22Rv1 (cell line): Measurements from ENCODE around the gene C17orf50.
A peak's percentile ranks its signal among the peaks of the same experiment; 100 is the strongest.
"Not testable (repeated sequence)": the region's sequence is repeated elsewhere in the genome, so short reads cannot be mapped to it uniquely, and the experiment has no call there.

Experiments used
- H3K27ac ChIP-seq: fragments of 450-650 bp; 2 replicates; pipeline ENCODE4 v1.5.1; 2017
- ZFX ChIP-seq: fragments of 450-650 bp; IDR thresholded peaks from 2 replicates; pipeline ENCODE4 v1.6.1; 2017; ENCODE audit warnings: antibody characterized with exemption, borderline replicate concordance
- TF ChIP-seq, protein P1 (sequence below): fragments of 450-650 bp; IDR thresholded peaks from 2 replicates; pipeline ENCODE4 v1.5.1; 2017; ENCODE audit warnings: mild to moderate bottlenecking

Gene C17orf50

DNA sequence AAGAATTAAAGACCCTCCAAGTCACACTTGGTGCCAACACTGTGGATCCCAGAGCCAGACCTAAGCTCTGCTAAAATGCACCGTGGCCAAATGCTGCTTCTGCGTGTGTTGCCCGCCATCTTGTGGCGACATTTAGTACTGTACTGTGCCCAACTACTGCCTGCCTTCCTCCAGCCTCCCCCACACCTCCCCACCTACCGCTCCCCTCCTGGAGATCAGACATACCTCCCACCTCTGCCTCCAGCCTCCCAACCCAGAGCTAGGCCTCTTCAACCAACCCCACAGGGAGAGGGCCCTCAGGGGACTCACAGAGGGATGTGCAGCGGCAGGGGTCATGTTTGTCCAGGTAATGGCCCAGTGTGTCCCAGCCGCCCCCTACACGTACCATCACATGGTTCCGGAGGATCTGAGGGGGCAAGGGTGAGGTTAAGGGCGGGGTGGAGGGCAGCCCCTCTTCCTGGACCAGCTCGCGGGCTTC is 13.1 kb upstream of the C17orf50 start:
- no peak for TF ChIP-seq ZFX
- TF ChIP-seq, protein P1, sequence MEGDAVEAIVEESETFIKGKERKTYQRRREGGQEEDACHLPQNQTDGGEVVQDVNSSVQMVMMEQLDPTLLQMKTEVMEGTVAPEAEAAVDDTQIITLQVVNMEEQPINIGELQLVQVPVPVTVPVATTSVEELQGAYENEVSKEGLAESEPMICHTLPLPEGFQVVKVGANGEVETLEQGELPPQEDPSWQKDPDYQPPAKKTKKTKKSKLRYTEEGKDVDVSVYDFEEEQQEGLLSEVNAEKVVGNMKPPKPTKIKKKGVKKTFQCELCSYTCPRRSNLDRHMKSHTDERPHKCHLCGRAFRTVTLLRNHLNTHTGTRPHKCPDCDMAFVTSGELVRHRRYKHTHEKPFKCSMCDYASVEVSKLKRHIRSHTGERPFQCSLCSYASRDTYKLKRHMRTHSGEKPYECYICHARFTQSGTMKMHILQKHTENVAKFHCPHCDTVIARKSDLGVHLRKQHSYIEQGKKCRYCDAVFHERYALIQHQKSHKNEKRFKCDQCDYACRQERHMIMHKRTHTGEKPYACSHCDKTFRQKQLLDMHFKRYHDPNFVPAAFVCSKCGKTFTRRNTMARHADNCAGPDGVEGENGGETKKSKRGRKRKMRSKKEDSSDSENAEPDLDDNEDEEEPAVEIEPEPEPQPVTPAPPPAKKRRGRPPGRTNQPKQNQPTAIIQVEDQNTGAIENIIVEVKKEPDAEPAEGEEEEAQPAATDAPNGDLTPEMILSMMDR = peak; percentile 84

DNA sequence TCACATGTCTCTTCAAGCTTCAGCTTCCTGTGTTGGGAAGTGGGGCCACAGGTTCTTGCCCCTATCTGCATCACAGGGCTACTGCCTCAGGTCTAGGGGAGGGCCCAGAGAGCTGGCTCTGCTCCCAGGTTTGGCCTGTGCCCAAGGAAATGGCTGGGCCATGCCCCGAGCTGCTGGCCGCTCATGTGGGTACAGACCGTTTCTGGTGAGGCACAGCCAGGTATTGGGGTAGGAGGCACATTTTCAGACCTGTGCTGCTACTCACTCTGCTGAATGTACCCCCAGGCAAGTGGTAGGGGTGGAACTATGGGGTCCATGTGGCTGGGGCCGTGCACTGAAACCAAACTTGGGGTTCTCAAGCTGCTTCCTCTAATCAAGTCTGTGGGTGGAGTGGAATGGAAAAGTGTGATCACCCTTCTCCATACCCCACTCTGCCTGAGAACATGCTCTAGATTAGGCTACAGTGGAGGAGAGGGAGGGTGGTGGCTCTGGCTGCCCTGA is 12.3 kb upstream of the C17orf50 start:
- H3K27ac ChIP-seq = no peak overlapping the region

More for the DNA sequence above, 13.1 kb upstream of the C17orf50 start:
- no peak overlapping the region for H3K27ac ChIP-seq

DNA sequence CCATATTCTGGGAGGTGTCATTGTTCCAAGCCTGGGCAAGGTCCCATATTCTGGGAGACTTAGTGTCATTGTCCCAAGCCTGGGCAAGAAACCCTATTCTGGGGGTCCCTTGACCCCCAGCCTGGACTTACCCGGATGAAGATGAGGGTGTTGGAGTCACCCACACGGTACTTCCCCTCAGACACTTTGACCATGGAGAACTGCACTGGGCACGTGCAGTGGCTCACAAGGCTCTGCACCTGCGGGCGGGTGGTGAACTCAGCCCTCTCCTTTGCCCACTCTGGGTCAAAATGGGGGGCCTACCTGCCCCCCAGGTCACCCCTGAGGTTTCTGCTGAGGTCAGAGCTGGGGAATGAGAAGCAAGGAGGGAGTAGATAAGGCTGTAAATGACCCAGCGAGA is 11.7 kb upstream of the C17orf50 start:
- no peak overlapping the region for H3K27ac ChIP-seq
- TF ChIP-seq, protein P1 = no peak
- TF ChIP-seq ZFX = no peak

More for the DNA sequence above, 12.3 kb upstream of the C17orf50 start:
- TF ChIP-seq, protein P1 = no peak
- no peak for TF ChIP-seq ZFX

DNA sequence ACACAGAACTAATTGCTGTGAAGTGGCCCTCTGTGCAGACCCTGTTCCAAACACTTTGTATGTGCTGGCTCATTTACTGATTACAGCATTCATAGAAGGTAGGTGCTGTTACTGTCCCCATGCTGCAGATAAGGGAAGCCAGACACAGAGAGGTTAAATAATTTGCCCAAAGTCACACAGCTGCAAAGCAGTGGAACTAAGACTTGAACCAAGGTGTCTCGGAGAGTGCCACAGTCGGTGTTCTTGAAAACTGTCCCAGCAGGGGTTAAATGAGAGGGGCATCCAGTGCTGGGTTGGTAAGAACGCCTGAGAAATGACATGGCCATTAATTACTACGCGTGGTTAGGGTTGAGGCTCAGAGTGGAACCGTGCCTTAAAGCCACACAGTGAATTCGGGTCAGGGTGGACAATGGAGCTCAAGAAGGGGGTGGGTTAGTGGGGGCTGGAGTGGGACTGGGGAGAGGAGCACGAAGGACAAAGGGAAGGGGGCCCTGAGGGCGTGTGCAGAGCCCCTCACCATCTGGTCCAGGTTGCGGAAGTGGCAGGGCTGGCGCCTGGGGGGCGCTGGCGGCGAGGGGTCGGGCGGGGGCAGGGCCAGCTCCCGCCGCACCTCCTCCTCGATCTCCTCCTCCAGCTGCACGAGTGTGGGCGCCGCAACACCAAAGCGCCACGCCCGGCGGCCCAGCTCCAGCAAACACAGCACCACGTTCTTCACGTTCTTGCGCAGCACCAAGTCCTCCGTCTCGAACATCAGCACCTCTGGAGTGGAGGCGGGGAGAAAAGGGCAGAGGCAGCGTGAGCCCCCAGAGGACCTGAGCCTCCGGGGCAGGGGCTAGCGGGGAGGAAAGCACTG is 10.9 kb upstream of the C17orf50 start:
- TF ChIP-seq, protein P1 = no peak
- no peak for TF ChIP-seq ZFX
- no peak overlapping the region for H3K27ac ChIP-seq

DNA sequence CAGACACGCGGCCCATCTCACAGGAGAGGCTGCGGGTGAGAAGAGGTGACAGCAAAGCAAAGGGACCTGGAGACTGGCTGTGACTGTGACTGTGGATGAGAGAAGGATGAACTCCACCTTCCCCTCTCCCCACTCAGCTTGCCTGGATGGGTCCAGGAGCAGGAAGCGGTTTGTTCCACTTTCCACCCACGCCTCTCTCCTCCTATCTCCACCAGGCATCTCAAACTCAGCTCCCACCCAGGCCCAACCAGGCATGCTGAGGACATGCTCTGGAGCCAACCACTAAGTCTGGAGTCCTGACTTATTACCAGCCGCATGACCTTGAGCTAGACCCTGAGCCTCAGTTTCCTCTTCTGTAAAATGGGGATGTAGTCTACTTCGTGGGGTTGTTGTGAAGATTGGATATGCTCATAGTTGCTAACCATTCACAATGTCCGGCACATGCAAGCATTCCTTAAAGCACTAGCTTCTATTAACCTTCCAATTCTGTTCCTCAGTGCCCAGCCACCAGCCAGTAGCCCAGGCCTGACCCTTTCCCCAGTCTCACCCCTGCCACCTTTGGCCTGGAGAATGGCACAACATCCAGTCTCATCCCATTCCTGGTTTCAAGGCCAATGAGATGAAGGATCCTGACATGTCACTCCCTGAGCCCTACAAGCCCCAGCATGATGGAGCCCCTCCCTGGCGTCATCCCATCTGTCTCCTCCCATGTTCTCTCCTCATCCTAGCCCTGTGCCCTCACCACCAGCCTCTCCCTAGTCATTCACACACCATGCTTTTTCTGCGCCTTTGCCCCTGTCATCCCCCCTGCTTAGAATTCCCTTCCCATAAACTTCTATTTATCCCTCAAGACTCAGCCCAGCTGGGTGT is 9.9 kb upstream of the C17orf50 start:
- no peak overlapping the region for H3K27ac ChIP-seq
- no peak for TF ChIP-seq ZFX
- TF ChIP-seq, protein P1 = no peak

DNA sequence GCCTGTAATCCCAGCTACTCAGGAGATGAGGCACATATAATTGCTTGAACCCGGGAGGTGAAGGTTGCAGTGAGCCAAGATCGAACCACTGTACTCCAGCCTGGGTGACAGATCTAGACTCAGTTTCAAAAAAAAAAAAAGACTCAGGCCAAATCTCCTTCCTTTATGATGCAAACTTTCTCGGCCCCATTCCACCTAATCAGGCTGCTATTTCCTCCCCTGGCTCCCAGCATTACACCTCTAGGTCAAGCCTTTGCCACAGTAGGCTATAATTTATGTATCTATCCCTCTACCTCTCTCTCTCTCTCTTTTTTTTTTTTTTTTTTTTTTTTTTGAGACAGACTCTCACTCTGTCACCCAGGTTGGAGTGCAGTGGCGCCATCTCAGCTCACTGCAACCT is 9.1 kb upstream of the C17orf50 start:
- H3K27ac ChIP-seq = not testable (repeated sequence)

DNA sequence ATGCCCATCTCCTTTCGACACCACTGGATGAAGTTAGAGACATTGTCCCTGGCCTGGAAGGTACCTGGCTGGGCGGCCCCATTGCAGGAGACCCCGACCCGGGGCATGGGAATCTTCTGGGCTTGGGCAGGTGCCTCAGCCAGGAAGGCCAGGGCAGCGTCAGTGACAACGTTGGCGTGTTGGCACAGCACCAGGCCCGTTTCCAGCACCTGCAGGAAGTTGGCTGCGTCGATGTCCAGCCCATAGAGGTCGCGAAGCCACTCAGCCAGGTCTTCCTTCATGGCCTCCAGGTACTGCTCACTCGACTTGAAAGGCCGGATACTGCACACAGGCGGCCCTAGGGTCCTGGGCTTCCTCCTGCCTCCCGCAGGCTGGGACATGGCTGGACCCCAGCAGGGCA is 8.2 kb upstream of the C17orf50 start:
- H3K27ac ChIP-seq = no peak overlapping the region
- TF ChIP-seq, protein P1 = no peak
- no peak for TF ChIP-seq ZFX
